Measurements from ENCODE around the gene DDX42.

DNA sequence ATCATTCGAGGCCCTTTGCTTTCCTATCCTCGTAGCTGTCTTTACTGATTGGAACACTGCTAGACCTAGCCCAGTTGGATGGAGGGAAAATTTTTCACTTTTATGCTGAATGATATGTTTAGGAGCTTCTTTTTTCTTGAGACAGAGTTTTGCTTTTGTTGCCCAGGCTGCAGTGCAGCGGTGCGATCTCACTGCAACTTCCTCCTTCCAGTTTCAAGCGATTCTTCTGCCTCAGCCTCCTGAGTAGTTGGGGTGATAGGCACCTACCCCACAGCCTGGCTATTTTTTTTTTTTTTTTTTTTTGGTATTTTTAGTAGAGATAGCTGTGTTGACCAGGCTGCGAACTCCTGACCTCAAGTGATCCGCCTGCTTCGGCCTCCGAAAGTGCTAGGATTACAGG, 36.0 kb downstream of the DDX42 start:
- no peak for TF ChIP-seq EZH2phosphoT487 (IDR thresholded peaks at IDR 0.05; ENCODE audit: low read depth, severe bottlenecking, unreplicated experiment)
- no peak for TF ChIP-seq CTCF (IDR thresholded peaks at IDR 0.05; ENCODE audit: poor library complexity)

Measured in hepatocyte (in vitro differentiated cells).